ENCODE data around the gene RAC3. TPM values are rescaled to one million over a fixed set of nuclear protein-coding genes. Genes with fewer than 3 reads are reported as not detected.

The RAC3 gene
- total RNA-seq, 1 donor, result 1.8 TPM

DNA sequence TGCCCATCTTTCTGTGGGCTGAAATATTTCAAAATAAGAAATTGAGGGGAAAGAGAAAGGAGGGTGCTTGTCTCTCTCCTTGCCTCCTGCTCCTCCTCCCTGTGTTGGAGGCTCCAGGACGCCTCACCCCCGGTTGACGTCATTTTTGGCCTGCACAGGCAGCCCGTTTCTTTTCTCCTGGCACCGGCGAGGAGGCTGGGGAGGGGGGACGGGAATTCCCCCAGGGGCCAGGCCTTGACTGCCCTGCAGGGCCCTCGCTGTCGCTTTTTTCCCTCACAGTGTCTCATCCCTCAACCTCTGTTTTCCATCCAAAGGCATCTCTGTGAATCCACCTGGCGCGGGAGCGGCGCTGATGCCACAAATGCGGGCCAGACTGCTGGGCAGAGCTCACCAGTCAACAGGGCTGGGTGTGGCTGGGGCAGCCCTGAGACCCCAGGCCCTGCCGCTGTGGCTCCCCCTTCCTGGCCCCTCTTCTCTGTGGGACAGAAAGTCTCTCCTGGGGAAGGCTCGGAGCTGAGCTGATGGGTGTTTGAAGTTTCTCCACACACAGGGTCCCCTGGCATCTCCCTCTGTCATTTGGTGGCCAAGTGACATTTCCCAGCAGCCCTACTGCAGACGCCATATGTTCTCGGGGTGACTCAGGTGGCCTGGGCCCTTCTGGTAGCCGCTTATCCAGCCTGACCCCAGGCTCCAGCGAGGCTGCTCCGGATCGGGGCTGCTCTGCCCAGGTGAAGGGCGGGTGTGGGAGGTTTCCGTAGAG is 24.8 kb upstream of the RAC3 start:
- H4K20me1 ChIP-seq (ENCODE audit: insufficient read depth, low read length), result peaks cover 7% of the 10 kb centered on the region
- TF ChIP-seq, protein P1, sequence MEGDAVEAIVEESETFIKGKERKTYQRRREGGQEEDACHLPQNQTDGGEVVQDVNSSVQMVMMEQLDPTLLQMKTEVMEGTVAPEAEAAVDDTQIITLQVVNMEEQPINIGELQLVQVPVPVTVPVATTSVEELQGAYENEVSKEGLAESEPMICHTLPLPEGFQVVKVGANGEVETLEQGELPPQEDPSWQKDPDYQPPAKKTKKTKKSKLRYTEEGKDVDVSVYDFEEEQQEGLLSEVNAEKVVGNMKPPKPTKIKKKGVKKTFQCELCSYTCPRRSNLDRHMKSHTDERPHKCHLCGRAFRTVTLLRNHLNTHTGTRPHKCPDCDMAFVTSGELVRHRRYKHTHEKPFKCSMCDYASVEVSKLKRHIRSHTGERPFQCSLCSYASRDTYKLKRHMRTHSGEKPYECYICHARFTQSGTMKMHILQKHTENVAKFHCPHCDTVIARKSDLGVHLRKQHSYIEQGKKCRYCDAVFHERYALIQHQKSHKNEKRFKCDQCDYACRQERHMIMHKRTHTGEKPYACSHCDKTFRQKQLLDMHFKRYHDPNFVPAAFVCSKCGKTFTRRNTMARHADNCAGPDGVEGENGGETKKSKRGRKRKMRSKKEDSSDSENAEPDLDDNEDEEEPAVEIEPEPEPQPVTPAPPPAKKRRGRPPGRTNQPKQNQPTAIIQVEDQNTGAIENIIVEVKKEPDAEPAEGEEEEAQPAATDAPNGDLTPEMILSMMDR (IDR thresholded peaks at IDR 0.05; ENCODE audit: extremely low read depth, low read depth, low read length), result no peak
- DNase-seq (ENCODE audit: insufficient read length, low spot score, missing footprints), result peak; percentile 95
- no peaks in the 10 kb centered on the region for H3K79me2 ChIP-seq (ENCODE audit: insufficient read depth, low read length)
- peaks cover 47% of the 10 kb centered on the region for H3K4me1 ChIP-seq (ENCODE audit: insufficient read depth, low read length)
- H2AFZ ChIP-seq (ENCODE audit: low read length), result no peak overlapping the region
- H3K4me3 ChIP-seq (ENCODE audit: insufficient read depth, low read length), result no peak overlapping the region
- H3K9me3 ChIP-seq (ENCODE audit: low read depth, low read length), result no peaks in the 10 kb centered on the region
- H3K27ac ChIP-seq (ENCODE audit: low read depth, low read length), result peak overlapping the region; percentile 28
- H3K4me2 ChIP-seq (ENCODE audit: insufficient read depth, low read length), result peak overlapping the region; percentile 23
- H3K27me3 ChIP-seq (ENCODE audit: insufficient read depth, low read length), result no peaks in the 10 kb centered on the region
- H3K36me3 ChIP-seq (ENCODE audit: insufficient read depth, low read length), result no peaks in the 10 kb centered on the region

DNA sequence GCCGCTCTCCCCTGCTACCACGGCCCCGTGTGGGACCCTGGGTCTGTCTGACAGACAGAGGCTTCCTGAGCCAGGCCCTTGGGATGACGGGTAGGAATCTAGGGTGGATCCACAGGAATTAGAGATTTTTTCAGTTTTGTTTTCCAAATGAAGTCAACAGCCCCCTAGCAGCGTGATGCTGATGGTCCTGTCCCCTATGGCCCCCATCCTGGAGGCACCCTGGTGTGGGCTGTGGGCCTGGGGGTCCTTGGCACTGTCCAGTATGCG is 24.3 kb upstream of the RAC3 start:
- Histone ChIP-seq H2AFZ (ENCODE audit: low read length) (no peak overlapping the region), H3K4me1 (ENCODE audit: insufficient read depth, low read length) (peaks cover 47% of the 10 kb centered on the region), H4K20me1 (ENCODE audit: insufficient read depth, low read length) (peaks cover 7% of the 10 kb centered on the region), H3K9me3 (ENCODE audit: low read depth, low read length) (no peaks in the 10 kb centered on the region), H3K36me3 (ENCODE audit: insufficient read depth, low read length) (no peaks in the 10 kb centered on the region), H3K79me2 (ENCODE audit: insufficient read depth, low read length) (no peaks in the 10 kb centered on the region), H3K27ac (ENCODE audit: low read depth, low read length) (no peak overlapping the region), H3K27me3 (ENCODE audit: insufficient read depth, low read length) (no peaks in the 10 kb centered on the region), H3K4me2 (ENCODE audit: insufficient read depth, low read length) (peak overlapping the region; percentile 23), H3K4me3 (ENCODE audit: insufficient read depth, low read length) (no peak overlapping the region)
- TF ChIP-seq, protein P1 (IDR thresholded peaks at IDR 0.05; ENCODE audit: extremely low read depth, low read depth, low read length), result no peak
- DNase-seq (ENCODE audit: insufficient read length, low spot score, missing footprints), result no peak

DNA sequence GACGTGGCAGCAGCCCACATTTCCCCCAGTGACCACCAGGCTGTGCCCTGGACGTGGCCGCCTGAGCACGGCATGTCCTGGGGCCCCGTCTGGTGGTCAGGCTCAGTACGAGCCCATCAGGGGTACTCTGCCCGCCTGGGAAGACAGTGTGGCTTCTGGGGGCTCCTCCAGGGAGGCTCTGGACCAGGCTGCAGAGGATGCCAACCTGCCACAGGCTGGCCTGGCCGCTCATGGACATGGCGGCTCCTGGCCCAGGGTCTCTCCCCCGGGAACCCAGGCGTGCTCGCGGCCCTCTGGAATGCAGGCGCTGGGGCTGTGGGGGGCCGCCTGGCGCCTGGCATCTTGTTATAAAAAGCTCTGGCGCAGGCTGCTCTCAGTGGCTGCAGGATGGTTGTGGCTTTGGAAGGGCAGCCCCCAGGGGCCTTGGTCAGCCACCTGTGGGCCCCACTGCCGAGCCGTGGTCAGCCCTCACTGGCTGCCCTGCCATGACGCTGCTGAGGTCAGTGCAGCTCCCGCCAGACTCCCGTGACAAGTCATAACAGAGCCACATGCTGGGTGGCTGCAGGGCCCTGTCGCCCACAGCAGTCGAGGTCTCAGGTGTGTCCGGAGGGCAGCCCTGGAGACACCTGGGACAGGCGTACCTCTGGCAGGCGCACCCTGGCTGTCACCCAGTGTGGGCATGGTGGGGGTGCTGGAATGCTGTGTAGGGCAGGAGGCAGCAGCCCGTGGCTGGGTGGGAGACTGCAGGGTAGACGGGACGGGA is 23.8 kb upstream of the RAC3 start:
- Histone ChIP-seq H3K27ac (ENCODE audit: low read depth, low read length) (no peak overlapping the region), H3K27me3 (ENCODE audit: insufficient read depth, low read length) (no peaks in the 10 kb centered on the region), H3K4me2 (ENCODE audit: insufficient read depth, low read length) (peak overlapping the region; percentile 23), H3K79me2 (ENCODE audit: insufficient read depth, low read length) (no peaks in the 10 kb centered on the region), H3K4me3 (ENCODE audit: insufficient read depth, low read length) (no peak overlapping the region), H4K20me1 (ENCODE audit: insufficient read depth, low read length) (peaks cover 7% of the 10 kb centered on the region), H3K36me3 (ENCODE audit: insufficient read depth, low read length) (no peaks in the 10 kb centered on the region), H3K4me1 (ENCODE audit: insufficient read depth, low read length) (peaks cover 47% of the 10 kb centered on the region), H3K9me3 (ENCODE audit: low read depth, low read length) (no peaks in the 10 kb centered on the region), H2AFZ (ENCODE audit: low read length) (no peak overlapping the region)
- peak; percentile 96 for DNase-seq (ENCODE audit: insufficient read length, low spot score, missing footprints)
- TF ChIP-seq, protein P1 (IDR thresholded peaks at IDR 0.05; ENCODE audit: extremely low read depth, low read depth, low read length), result peak; percentile 21

DNA sequence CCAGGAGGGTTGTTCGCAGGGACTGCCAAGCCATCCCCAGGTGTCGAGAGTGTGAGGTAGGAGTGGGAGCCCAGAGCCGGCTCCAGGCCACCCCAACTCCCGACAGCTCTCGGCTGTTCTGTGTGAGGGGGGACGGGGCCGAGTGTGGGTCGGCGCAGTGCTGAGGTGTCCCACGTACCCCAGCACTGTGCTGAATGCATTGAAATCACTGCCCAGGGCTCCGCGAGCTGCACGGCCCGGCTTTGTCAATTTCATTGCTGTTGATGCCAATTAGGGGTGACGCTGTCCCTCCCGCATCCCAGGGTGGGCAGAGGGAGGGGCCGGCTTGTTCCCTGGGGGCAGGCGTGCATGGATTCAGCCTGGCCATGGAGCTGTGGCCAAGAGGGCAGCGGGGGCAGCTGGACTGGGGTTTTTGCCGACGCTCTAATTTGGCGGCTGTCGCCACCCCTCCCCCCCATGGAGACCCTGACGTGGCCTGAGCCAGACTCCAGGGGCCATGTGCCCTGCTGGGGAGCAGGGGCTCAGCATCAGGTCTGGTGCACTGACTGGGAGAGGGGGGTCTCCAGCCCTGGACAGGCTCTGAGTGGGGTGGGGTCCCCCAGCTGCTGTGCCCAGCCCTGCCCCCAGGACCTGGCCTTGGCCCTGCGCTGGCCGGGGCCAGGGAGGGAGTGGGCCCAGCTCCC is 23.1 kb upstream of the RAC3 start:
- Histone ChIP-seq H3K9me3 (ENCODE audit: low read depth, low read length) (no peaks in the 10 kb centered on the region), H3K27ac (ENCODE audit: low read depth, low read length) (no peak overlapping the region)

More for the DNA sequence above, 23.1 kb upstream of the RAC3 start:
- peak; percentile 84 for DNase-seq (ENCODE audit: insufficient read length, low spot score, missing footprints)
- H4K20me1 ChIP-seq (ENCODE audit: insufficient read depth, low read length), result peaks cover 7% of the 10 kb centered on the region
- no peaks in the 10 kb centered on the region for H3K36me3 ChIP-seq (ENCODE audit: insufficient read depth, low read length)
- TF ChIP-seq, protein P1 (IDR thresholded peaks at IDR 0.05; ENCODE audit: extremely low read depth, low read depth, low read length), result no peak
- no peaks in the 10 kb centered on the region for H3K27me3 ChIP-seq (ENCODE audit: insufficient read depth, low read length)
- peaks cover 39% of the 10 kb centered on the region for H3K4me1 ChIP-seq (ENCODE audit: insufficient read depth, low read length)
- no peak overlapping the region for H3K4me2 ChIP-seq (ENCODE audit: insufficient read depth, low read length)
- H3K79me2 ChIP-seq (ENCODE audit: insufficient read depth, low read length), result no peaks in the 10 kb centered on the region
- no peak overlapping the region for H3K4me3 ChIP-seq (ENCODE audit: insufficient read depth, low read length)
- H2AFZ ChIP-seq (ENCODE audit: low read length), result no peak overlapping the region

All from osteoblast (primary cell).